IPS DF 19.7 (cell line): ENCODE data around the gene SLC13A2.
"Not testable (repeated sequence)": the region's sequence is repeated elsewhere in the genome, so short reads cannot be mapped to it uniquely, and the experiment has no call there.

Source experiments
- DNase-seq: peaks from one replicate; pipeline ENCODE4 v3.0.0-alpha.2; 2013; ENCODE audit warnings: low read depth, low spot score

The SLC13A2 gene

DNA sequence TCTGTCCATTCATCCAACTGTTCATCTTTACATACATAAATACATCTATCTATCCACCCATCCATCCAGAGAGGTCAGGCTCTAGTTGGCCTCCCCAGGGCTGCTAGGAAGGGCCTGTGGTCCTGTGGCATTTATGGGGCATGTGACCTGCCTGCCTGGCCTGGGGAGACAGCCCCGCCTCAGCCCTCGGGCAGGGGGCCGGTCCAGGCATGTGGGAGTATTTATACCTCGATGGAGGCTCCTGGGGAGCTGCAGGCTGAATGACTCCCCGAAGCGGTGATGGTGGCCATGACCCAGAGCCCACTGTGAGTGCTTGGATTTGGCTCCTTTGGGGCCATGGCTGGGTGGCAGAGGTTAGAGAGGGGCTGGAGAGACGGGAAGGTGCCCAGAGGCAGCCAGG is 40.0 kb downstream of the SLC13A2 start:
- DNase-seq, result no peak

DNA sequence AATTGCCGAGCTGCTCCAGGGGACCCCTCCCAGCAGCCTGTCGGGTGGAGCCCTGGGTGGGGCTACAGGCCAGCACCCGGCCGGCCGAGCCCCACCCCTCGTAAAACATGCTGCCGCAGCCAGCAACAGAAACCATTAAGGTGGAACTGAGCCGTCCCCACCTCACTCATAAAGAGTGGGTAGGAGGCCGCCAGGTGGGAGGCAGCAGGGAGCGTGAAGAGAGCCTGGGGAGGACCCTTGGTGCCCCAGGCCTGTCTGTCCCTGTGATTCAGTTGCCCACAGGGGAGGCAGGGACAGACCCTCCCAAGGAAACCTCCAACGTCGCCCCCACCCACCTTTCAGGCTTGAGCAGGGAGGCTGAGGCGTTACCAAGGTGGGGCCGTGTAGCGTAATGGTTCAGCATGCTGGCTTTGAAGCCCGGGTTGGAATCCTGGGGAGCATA is 41.1 kb downstream of the SLC13A2 start:
- DNase-seq, result no peak

DNA sequence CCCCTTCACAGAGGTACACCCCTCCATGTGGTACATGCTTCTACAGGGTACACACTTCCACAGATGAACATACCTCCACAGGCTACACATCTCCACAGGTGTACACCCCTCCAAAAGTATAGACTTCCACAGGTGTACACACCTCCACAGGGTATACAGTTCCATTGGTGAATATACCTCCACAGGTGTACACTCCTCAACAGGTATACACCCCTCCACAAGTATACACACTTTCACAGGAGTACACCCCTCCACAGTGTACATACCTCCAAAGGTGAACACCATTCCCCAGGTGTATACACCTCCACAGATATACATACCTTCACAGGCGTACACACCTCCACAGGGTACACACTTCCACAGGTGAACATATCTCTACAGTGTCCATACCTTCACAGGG is 42.1 kb downstream of the SLC13A2 start:
- no peak for DNase-seq

DNA sequence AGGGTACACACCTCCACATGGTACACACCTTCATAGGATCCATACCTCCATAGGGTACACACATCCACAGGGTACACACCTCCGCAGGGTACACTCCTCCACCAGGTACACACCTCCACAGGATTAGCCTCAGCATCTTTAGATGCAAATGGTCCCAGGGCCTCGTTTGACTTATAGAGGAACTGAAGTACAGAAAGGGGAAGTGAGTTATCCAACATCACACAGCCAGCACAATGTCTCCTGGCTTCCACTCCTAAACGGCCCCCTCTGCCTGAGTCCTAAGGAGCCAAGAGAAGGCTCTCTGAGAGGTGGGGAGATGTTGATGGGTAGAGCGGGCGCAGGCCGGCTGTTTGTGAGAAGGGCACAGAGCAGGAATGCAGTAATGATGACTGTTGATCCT is 44.7 kb downstream of the SLC13A2 start:
- no peak for DNase-seq

DNA sequence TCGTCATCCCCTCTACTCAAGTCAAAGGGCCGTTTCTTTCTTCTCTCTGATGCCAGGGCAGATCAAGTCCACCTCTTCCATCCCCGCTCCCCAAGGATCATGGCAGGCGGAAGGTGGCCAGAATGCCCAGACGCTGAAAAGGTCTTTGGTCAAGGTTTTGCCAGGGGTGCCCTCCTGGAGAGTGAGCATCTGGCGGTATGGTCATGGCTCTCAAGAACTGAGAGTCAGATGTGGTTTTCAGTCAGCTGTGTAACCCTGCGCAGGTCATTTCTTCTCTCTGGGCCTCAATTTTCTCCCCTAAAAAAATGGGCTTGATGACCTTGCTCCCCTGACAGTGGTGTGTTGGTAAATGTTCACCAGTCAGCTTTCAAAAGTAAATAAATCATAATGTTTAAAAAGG is 45.1 kb downstream of the SLC13A2 start:
- no peak for DNase-seq

DNA sequence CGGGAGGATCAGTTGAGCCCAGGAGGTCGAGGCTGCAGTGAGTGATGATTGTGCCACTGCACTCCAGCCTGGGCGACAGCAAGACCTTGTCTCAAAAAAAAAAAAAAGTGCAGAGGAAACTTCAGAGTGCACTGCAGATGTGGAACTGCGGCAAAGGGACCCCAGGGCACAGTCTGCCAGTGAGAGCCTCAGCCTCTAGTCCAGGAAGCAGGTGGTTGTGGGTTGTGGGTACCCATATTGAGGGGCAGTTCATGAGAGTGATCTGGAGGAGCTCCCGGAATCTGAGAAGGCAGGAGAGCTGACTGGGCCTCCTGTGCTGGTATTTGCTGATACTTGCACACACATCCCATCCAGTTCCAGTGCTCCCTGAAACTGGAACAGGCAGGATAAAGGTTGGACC is 45.8 kb downstream of the SLC13A2 start:
- DNase-seq, result no peak

DNA sequence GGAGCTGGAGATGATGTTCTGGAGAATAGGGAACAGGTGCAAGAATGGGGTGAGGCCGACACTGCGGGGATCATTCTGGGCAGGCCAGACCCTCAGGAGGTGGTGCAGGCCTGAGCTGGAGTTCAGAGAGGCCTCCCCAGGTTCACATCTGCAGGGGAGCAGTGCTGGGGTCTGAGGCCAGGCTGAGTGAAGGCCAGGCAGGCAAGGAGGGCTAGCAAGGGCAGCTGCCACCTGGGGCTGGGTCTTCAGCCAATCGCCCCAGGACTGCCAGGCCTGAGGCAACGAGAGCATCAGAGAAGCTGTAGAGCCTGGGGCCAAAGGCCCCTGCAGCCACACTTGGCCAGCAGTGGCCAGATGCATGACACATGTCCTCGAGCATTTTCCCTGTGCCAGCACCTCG is 47.2 kb downstream of the SLC13A2 start:
- DNase-seq, result no peak

DNA sequence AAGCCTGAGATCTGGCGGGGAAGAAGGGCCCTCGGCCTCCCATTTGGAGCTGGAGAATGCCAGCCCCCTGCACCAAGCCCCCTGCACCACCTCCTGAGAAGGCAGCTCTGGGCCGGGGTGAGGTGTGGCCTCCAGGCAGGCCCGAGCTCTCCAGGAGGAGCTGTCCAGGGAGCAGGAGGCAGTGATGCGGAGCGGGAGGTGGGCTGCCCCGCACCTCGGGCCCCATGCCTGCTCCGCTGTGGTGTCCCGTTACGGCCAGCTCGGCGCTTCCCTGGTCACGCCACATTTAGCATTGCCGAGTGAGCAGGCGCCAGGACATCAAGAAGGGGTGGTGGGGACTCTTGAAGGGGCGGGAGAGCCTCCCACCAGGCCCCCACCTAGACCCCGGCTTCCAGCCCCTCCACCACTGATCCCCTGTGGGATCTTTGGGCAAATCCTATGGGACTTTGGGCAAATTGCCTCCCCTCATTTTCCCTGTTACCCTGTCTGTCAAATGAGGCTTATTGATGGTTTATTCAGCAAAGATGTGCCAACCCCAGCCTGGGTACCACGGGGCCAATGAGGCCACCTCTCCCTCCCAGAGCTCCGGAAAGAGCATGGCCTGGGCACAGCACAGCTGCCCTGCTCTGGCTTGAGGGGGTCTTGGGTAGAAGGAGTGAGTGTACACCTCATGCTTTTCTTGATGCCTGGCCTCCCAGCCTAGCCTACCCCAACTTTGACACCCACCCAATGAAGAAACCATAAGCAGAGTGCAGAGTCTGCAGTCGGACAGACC is 48.1 kb downstream of the SLC13A2 start:
- no peak for DNase-seq

DNA sequence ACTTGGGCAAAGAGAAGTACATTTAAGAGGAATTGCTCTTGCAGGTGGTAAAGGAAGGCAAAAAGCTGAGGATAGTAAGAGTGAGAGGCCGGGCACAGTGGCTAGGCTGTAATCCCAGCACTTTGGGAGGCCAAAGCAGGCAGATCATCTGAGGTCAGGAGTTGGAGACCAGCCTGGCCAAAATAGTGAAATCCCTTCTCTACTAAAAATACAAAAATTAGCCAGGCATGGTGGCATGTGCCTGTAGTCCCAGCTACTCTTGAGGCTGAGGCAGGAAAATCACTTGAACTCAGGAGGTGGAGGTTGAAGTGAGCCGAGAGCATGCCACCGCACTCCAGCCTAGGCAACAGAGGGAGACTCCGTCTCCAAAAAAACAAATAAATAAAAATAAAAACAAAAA is 48.8 kb downstream of the SLC13A2 start:
- not testable (repeated sequence) for DNase-seq

DNA sequence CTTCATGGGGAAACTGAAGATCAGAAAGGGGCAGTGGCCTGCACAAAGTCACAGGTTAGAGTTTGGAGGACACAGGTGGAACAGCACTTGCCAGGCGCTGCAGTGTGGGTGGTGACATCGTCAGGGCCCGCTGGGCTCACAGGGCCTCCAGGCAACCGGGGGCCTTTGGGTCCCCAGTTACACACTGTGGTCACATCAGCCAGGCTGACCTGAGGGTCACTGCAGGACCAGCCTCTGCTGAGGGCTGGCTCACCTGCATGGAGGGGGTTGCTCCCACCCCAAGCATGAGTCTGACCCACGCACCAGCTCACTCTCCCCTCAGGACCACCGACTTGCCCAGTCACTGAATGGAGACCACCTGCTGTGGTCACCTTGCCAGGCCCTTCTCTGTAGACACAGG is 49.7 kb downstream of the SLC13A2 start:
- no peak for DNase-seq

DNA sequence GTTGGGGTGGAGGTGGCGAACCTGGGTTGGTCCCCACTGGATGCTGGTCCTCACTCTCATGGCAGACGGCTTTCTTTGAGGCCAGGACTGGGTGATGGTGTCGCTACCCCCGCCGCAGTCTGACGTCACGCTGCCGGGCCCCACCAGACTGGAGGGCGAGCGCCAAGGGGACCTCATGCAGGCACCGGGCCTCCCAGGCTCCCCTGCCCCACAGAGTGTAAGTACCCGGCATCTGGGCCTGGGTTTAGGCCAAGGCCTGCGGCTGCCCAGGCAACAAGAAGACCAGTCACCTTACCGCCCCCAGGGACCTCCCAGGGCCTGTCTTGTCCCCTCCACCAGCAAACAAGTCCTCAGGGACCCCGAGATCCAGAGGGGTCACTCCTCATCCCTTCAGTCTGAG is 50.4 kb downstream of the SLC13A2 start:
- DNase-seq, result no peak

DNA sequence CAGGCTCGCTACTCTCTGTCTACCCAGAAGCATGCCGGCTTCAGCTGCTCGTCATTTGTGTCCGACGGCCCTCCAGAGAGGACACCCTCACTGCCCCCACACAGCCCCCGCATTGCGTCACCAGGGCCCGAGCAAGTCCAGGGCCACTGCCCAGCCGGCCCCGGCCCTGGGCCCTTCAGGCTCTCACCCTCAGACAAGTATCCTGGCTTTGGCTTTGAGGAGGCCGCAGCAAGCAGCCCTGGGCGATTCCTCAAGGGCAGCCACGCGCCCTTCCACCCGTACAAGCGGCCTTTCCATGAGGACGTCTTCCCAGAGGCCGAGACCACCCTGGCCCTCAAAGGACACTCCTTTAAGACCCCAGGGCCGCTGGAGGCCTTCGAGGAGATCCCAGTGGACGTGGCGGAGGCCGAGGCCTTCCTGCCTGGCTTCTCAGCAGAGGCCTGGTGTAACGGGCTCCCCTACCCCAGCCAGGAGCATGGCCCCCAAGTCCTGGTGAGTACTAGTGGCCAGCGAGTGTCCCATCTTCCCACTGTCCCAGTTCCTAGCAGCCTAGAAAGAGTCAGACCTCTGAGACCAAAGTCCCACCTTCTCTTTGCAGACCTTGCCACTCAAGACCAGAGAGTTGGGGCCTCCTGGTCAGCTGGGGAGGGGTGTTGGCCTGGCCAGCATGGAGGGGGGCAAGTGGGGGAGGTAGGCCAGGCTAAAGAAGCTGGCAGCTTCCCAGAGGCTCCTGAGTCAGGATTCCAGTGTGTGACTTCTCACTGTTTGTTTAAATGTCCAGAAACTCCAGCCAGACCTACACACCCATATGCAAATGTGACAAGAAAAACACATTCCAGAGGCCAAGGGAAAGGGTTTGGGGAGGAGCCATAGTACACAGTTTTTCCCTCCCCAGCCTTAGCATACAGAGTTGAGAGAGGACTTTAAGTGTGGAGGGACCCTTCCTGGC is 51.3 kb downstream of the SLC13A2 start:
- no peak for DNase-seq

DNA sequence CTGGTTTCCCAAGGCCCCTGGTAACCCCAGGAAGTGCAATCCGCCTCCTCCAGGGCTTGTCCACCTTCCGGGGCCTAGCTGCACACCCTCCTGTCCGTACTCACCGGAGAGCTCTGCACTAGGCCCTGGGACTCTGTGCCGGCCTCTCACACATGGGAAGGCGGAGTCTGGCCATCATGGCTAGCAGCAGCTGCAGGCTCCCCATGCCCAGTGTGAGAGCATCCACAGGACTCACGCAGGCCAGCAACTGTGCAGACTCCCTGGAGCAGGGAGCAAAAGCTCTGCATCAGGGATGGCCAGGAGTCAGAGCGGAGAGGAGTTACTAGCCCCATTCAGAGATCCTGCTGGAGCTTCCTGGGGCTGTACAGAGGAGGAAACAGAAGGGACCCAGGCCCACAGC is 52.9 kb downstream of the SLC13A2 start:
- no peak for DNase-seq

DNA sequence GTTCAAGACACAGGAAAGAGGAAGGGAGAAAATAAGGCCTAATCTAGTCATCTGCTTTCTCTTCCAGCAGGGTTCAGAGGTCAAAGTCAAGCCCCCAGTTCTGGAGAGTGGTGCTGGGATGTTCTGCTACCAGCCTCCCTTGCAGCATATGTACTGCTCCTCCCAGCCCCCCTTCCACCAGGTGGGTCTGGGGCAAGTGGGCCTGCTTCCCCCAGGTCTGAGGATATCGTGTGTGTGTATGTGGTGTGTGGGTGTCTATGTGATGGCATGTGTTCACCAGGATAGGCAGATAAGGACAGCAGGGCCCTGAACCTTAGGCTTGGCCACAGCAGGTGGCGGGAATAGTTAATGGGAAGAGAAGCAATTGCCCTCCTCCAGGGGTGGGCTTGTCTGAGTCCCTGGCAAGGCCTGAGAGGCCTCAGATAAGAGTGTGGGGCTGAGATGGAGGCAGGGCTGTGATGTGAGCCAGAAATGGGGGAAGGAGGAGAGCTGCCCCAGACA is 53.8 kb downstream of the SLC13A2 start:
- no peak for DNase-seq

DNA sequence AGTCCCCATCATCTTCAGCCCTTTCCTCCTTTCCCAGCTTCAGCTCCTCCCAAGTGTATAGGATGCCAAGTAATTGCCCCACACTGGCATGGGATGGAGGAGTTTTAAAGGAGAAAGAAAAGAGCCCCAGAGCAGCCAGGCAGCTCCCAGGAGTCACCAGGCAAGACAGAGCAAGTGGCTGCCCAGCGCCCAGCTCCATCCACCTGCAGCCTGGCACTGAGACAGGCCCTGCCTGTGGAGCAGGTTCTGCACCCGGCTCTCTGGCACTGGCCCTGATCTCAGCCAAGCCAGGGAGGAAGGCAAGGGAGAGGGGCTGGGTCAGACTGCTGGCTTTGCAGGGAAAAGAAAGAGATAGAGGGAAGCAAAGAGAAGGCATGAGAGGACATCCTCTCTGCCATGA is 54.4 kb downstream of the SLC13A2 start:
- no peak for DNase-seq

DNA sequence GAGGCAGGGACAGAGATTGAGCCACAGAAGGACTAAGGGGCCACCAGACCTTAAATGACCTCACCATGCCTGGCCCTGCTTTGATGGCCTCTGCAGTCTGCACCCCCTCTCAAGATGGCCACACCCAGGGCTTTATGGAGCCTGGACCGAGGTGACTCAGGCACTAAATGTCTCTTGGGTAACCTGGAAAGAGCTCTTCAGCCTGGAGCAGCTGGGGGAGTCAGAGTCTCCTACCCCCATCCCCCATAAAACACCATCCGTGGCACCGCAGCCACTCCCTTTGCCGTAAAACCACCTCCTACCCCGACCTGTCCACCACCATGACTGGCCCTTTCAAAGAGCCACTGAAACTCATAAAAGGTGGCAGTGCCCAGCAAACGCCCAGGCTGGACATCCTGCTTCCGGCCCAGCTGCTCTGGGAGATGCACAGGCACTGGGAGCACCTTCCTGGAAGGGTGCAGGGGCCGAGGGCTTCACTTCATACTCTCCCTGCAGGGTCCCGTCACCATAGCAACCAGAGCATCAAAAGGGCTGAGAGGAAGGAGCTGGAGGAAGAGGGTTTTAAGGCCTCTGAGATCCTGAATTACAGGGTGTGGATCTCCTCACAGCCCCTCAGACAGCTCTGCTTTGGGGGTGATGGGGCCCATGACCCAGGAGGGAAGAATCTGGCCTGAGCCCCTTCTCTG is 55.0 kb downstream of the SLC13A2 start:
- DNase-seq, result no peak

DNA sequence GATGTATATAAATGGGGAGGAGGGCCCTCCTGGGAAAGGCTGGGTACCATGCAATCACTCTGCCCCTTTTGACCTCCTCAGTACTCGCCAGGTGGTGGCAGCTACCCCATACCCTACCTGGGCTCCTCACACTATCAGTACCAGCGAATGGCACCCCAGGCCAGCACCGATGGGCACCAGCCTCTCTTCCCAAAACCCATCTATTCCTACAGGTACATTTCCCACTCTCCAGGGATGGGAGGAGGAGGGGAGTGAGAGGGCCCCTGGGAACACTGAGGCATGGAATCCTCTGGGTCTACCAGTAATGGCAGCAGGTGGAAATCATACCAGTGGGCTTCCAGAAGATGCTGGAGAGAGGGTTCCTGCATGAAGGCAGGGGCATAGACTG is 55.6 kb downstream of the SLC13A2 start:
- no peak for DNase-seq

DNA sequence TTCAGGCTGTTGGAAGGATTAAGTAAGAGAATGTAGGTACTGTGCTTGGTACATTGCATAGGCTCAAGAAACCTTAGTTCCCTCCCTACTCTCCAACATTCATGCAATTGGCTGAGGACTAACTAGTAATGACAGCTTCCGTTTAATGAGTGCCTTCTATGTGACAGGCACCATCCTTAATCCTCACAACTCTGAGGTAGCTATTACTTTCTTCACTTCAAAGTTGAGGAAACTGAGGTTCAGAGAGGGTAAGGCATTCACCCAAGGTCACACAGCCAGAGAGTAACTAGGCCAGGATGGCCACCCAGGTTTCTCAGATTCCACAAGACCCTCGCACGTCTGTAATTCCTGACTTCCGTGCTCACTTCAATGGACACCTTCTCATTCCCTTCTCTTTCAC is 56.8 kb downstream of the SLC13A2 start:
- no peak for DNase-seq

DNA sequence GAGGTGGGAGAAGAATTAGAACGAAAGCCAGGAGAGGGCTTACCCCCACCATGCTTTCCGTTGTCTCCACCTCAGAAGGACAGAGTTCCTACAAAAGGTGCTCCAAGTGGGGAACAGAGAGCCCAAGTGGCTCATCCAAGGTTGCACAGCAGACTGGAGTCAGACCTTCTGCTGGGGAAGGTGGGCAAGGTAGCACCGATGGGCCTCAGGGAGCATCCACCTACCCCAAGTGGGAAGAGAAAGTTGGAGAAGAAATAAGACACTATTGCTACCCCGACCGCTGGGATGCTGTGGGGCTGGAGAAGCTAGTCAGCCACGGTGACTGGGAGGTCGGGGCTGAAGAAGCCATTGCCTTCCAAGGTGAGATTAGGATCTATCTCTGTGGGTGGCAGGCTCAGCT is 57.5 kb downstream of the SLC13A2 start:
- DNase-seq, result no peak

DNA sequence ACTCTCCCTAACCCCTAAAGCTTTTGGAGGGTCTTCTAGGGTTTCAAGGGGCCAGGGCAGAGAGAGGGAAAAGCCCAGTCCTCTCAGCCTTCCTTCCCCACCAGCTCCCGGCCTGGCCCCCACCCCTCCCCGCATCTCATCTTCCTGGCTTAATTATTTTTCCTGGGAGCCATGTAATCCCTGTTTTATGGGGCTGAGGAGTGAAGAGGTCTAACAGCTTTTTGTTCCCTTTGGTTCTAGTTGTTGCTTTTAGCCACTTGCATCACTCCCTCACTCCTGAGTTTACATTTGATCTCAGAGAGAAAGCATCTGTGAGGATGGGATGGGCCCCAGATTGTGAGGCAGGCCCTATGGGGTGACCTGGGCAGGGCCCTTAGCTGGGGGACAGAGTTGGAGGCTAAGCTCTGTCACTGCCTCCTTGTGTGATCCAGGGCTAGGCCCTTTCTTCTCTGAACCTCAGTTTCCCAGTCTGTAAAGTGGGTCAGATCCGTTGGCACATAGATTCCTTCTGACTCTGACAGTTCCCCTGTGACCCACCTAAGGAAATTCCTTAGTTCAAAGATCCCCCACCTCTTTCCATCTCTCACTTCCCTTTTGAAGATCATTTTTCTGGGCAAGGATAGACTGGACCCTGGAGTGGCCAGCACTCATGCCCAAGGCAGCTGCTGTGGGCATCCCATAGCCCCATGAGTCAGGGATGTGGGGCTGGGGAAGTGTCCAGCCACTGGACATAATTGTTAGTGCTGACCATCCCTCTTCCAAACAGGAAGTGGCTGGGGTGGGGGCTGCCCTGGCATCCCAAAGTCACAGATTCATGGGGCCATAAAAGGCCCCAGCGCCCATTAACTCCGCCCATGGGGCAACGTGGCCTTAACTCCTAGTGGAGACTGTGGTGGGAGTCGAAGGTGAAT is 58.9 kb downstream of the SLC13A2 start:
- DNase-seq, result no peak
